H9 (cell line): ENCODE measurements around the gene SETD3. TPM values are rescaled to one million over a fixed set of nuclear protein-coding genes. Genes with fewer than 3 reads are reported as not detected.
A peak's percentile ranks its signal among the peaks of the same experiment; 100 is the strongest.

Experiments
- DNase-seq: peaks from one replicate; pipeline ENCODE4 v3.0.0-alpha.2; 2017
- H2AFZ ChIP-seq: one replicate; pipeline ENCODE4 v1.6.1; 2013; ENCODE audit warnings: mild to moderate bottlenecking, low read length, control low read depth, moderate library complexity
- H2AK5ac ChIP-seq: 2 replicates; pipeline ENCODE4 v1.6.1; 2013; ENCODE audit warnings: low read length, control low read depth, mixed read lengths; ENCODE audit not compliant: insufficient read length
- H2BK120ac ChIP-seq: one replicate; pipeline ENCODE4 v1.6.1; 2013; ENCODE audit warnings: low read depth, mild to moderate bottlenecking, low read length, control low read depth, inconsistent platforms; ENCODE audit not compliant: poor library complexity, severe bottlenecking
- H2BK12ac ChIP-seq: 2 replicates; pipeline ENCODE4 v1.6.1; 2013; ENCODE audit warnings: low read length, control low read depth, mixed read lengths, low read depth; ENCODE audit not compliant: insufficient read length
- H2BK15ac ChIP-seq: 2 replicates; pipeline ENCODE4 v1.6.1; 2013; ENCODE audit warnings: low read depth, low read length, control low read depth
- H2BK20ac ChIP-seq: one replicate; pipeline ENCODE4 v1.6.1; 2013; ENCODE audit warnings: low read depth, mild to moderate bottlenecking, low read length, control low read depth, inconsistent platforms; ENCODE audit not compliant: poor library complexity, severe bottlenecking
- H2BK5ac ChIP-seq: 2 replicates; pipeline ENCODE4 v1.6.1; 2013; ENCODE audit warnings: low read length, control low read depth, mixed read lengths; ENCODE audit not compliant: insufficient read length
- H3K14ac ChIP-seq: 2 replicates; pipeline ENCODE4 v1.6.1; 2013; ENCODE audit warnings: low read length, control low read depth; ENCODE audit not compliant: insufficient read depth
- H3K18ac ChIP-seq: 2 replicates; pipeline ENCODE4 v1.6.1; 2013; ENCODE audit warnings: low read depth, mild to moderate bottlenecking, mixed read lengths, low read length, control low read depth; ENCODE audit not compliant: insufficient read length
- H3K23ac ChIP-seq: 2 replicates; pipeline ENCODE4 v1.6.1; 2013; ENCODE audit warnings: low read length, control low read depth, mixed read lengths, low read depth; ENCODE audit not compliant: insufficient read length
- H3K23me2 ChIP-seq: 2 replicates; pipeline ENCODE4 v1.6.1; 2013; ENCODE audit warnings: low read depth, mild to moderate bottlenecking, mixed read lengths, low read length, control low read depth; ENCODE audit not compliant: insufficient read length, poor library complexity, severe bottlenecking
- H3K27ac ChIP-seq: 2 replicates; pipeline ENCODE4 v1.5.1; 2013; ENCODE audit warnings: low read length, control low read depth, mixed read lengths, low read depth; ENCODE audit not compliant: insufficient read length
- H3K27me3 ChIP-seq: 2 replicates; pipeline ENCODE4 v1.6.1; 2013; ENCODE audit warnings: low read length, control low read depth, inconsistent platforms; ENCODE audit not compliant: insufficient read depth
- H3K4ac ChIP-seq: 2 replicates; pipeline ENCODE4 v1.6.1; 2013; ENCODE audit warnings: low read depth, mild to moderate bottlenecking, control low read depth, inconsistent platforms, low read length, moderate library complexity
- H3K4me1 ChIP-seq: 2 replicates; pipeline ENCODE4 v1.6.1; 2013; ENCODE audit warnings: low read length, control low read depth, inconsistent platforms; ENCODE audit not compliant: insufficient read depth
- H3K4me2 ChIP-seq: 2 replicates; pipeline ENCODE4 v1.6.1; 2013; ENCODE audit warnings: low read length, control low read depth, mixed read lengths; ENCODE audit not compliant: insufficient read length, insufficient read depth
- H3K56ac ChIP-seq: 2 replicates; pipeline ENCODE4 v1.6.1; 2013; ENCODE audit warnings: low read depth, mild to moderate bottlenecking, mixed read lengths, low read length, control low read depth; ENCODE audit not compliant: insufficient read length
- H3K79me1 ChIP-seq: 2 replicates; pipeline ENCODE4 v1.6.1; 2013; ENCODE audit warnings: low read depth, mild to moderate bottlenecking, moderate library complexity, low read length, control low read depth, inconsistent platforms; ENCODE audit not compliant: insufficient read depth, poor library complexity, severe bottlenecking
- H3K79me2 ChIP-seq: 2 replicates; pipeline ENCODE4 v1.6.1; 2013; ENCODE audit warnings: low read length, control low read depth, inconsistent platforms; ENCODE audit not compliant: insufficient read depth
- H3K9ac ChIP-seq: 2 replicates; pipeline ENCODE4 v1.6.1; 2013; ENCODE audit warnings: low read length, control low read depth, mixed read lengths; ENCODE audit not compliant: insufficient read length; ENCODE audit errors: extremely low read depth
- H3K9me3 ChIP-seq: one replicate; pipeline ENCODE4 v1.6.1; 2013; ENCODE audit warnings: low read depth, low read length, inconsistent platforms; ENCODE audit not compliant: control insufficient read depth
- H3T11ph ChIP-seq: one replicate; pipeline ENCODE4 v1.6.1; 2013; ENCODE audit warnings: mild to moderate bottlenecking, low read length, control low read depth, inconsistent platforms
- H4K20me1 ChIP-seq: one replicate; pipeline ENCODE4 v1.6.1; 2013; ENCODE audit not compliant: control insufficient read depth, insufficient read length, insufficient read depth
- H4K5ac ChIP-seq: 2 replicates; pipeline ENCODE4 v1.6.1; 2013; ENCODE audit warnings: low read depth, mild to moderate bottlenecking, mixed read lengths, low read length, control low read depth; ENCODE audit not compliant: insufficient read length
- H4K8ac ChIP-seq: replicated peaks from 2 replicates; pipeline ENCODE4 v1.6.1; 2013; ENCODE audit warnings: low read length, control low read depth, mixed read lengths, low read depth; ENCODE audit not compliant: insufficient read length
- H4K91ac ChIP-seq: 2 replicates; pipeline ENCODE4 v1.6.1; 2013; ENCODE audit warnings: low read depth, mild to moderate bottlenecking, moderate library complexity, mixed read lengths, low read length, control low read depth; ENCODE audit not compliant: insufficient read length
- H3K27ac Mint-ChIP-seq, 3 experiments: 2 replicates in 2 of 3; 3 replicates in 1 of 3; pipeline ENCODE4 v1.8.0; 2020 to 2021; ENCODE audit warnings: mixed read lengths in 3 of 3, mild to moderate bottlenecking in 1 of 3, moderate library complexity in 1 of 3
- H3K27me3 Mint-ChIP-seq: 2 replicates; pipeline ENCODE4 v1.8.0; 2021; ENCODE audit warnings: low read depth, mild to moderate bottlenecking, moderate library complexity, mixed read lengths
- H3K36me3 Mint-ChIP-seq, 3 experiments: 2 replicates in 2 of 3; 3 replicates in 1 of 3; pipeline ENCODE4 v1.8.0; 2020 to 2021; ENCODE audit warnings: low read depth in 3 of 3, mixed read lengths in 3 of 3; ENCODE audit not compliant: insufficient read depth in 1 of 3
- H3K4me1 Mint-ChIP-seq, 2 experiments: 2 replicates each; pipeline ENCODE4 v1.8.0; 2020; ENCODE audit warnings: mixed read lengths in 2 of 2
- H3K4me3 Mint-ChIP-seq, 2 experiments: 2 replicates in 1 of 2; 3 replicates in 1 of 2; pipeline ENCODE4 v1.8.0; 2020 to 2021; ENCODE audit warnings: mild to moderate bottlenecking in 2 of 2, mixed read lengths in 2 of 2, moderate library complexity in 1 of 2
- H3K9me3 Mint-ChIP-seq, 2 experiments: 2 replicates in 1 of 2; 3 replicates in 1 of 2; pipeline ENCODE4 v1.8.0; 2020; ENCODE audit warnings: mild to moderate bottlenecking in 2 of 2, mixed read lengths in 2 of 2, moderate library complexity in 1 of 2
- WGBS: extraction: QIAGEN DNeasy Blood & Tissue Kit; methylation state at CpG from one replicate; pipeline ENCODE4 v1.1.7; 2013; ENCODE audit warnings: missing lambda C conversion rate, low lambda C conversion rate, mixed read lengths; ENCODE audit not compliant: insufficient read length; ENCODE audit errors: extremely low coverage; 5-methylcytosine and 5-hydroxymethylcytosine counted together
- total RNA-seq: library from RNA; stranded (reverse); gene quantifications from 2 replicates; pipeline ENCODE4 v1.2.1, GENCODE V29; 2021
- TF ChIP-seq, protein P1 (sequence below): fragments of 200-600 bp; sonication (generic); conservative IDR thresholded peaks from 3 replicates; pipeline ENCODE4 v1.8.0; 2021; ENCODE audit warnings: antibody characterized with exemption, mild to moderate bottlenecking

Gene SETD3
- total RNA-seq, 1 experiment from 2014 or later, result 56.7 TPM

DNA sequence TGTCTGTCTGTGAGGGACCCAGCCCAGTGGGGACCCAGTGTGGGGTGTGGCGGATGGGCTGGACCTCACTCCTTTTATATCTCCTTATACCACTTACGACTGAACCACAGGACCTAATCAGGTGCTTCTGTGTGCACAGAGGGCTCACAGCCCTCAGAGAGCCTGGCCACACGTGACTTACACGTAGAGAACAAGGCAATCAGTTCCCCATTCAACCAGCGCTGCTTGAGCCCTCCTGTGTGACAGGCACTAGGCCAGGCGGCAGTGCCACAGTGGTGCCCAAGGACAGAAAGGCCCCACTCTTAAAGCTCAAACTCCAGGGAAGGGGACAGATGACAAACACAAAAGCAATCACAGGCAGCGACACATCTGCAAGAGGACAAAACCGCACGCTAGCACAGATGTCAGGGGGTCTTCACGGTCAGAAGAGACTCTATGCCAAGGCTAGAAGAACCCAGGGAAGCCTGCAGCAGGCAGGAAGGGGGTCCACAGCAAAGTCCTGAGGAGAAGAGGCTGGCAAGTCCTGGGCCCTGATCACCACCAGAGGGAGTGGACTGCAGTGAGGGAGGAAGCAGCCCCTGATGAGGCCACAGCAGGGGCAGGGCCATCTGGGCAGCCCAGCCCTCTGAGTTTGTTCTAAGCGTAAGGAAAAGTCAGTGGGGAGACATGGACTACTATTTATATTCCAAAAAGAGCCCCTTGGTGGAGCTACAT is 39.3 kb downstream of the SETD3 start:
- Histone ChIP-seq H3K79me1 (no peaks in the 10 kb centered on the region), H3K4me1 (no peaks in the 10 kb centered on the region), H2BK5ac (no peak overlapping the region), H3K27ac (no peak overlapping the region), H4K8ac (no peak overlapping the region), H3K18ac (no peak overlapping the region), H4K5ac (no peak overlapping the region), H4K20me1 (no peaks in the 10 kb centered on the region), H3T11ph (no peak overlapping the region), H2BK20ac (no peak overlapping the region), H2BK15ac (no peak overlapping the region), H4K91ac (no peak overlapping the region), H2BK120ac (no peak overlapping the region), H3K56ac (no peak overlapping the region), H3K4me2 (no peak overlapping the region), H3K9ac (no peak overlapping the region), H3K14ac (no peak overlapping the region), H2BK12ac (no peak overlapping the region), H3K9me3 (no peaks in the 10 kb centered on the region), H3K23ac (no peak overlapping the region), H3K23me2 (no peaks in the 10 kb centered on the region), H3K79me2 (no peaks in the 10 kb centered on the region), H3K4ac (no peak overlapping the region), H2AFZ (no peak overlapping the region), H3K27me3 (no peaks in the 10 kb centered on the region), H2AK5ac (no peak overlapping the region)
- Mint-ChIP-seq H3K27me3 (no peaks in the 10 kb centered on the region), H3K27ac (peak overlapping the region in 2 of 3 experiments; percentile 31 to 49; a peak in 3 of 7 replicates), H3K4me3 (no peak overlapping the region), H3K4me1 (peaks cover 5 to 6% of the 10 kb centered on the region in 2 experiments), H3K36me3 (peaks cover 11 to 29% (median 24%) of the 10 kb centered on the region in 3 experiments), H3K9me3 (no peaks in the 10 kb centered on the region)
- TF ChIP-seq, protein P1, sequence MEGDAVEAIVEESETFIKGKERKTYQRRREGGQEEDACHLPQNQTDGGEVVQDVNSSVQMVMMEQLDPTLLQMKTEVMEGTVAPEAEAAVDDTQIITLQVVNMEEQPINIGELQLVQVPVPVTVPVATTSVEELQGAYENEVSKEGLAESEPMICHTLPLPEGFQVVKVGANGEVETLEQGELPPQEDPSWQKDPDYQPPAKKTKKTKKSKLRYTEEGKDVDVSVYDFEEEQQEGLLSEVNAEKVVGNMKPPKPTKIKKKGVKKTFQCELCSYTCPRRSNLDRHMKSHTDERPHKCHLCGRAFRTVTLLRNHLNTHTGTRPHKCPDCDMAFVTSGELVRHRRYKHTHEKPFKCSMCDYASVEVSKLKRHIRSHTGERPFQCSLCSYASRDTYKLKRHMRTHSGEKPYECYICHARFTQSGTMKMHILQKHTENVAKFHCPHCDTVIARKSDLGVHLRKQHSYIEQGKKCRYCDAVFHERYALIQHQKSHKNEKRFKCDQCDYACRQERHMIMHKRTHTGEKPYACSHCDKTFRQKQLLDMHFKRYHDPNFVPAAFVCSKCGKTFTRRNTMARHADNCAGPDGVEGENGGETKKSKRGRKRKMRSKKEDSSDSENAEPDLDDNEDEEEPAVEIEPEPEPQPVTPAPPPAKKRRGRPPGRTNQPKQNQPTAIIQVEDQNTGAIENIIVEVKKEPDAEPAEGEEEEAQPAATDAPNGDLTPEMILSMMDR, result peak; percentile 63
- peak; percentile 63 for DNase-seq
- no CpG with 5 or more reads among the region's 11 CpGs for WGBS
